ENCODE measurements around the gene CENPV.

The CENPV gene

DNA sequence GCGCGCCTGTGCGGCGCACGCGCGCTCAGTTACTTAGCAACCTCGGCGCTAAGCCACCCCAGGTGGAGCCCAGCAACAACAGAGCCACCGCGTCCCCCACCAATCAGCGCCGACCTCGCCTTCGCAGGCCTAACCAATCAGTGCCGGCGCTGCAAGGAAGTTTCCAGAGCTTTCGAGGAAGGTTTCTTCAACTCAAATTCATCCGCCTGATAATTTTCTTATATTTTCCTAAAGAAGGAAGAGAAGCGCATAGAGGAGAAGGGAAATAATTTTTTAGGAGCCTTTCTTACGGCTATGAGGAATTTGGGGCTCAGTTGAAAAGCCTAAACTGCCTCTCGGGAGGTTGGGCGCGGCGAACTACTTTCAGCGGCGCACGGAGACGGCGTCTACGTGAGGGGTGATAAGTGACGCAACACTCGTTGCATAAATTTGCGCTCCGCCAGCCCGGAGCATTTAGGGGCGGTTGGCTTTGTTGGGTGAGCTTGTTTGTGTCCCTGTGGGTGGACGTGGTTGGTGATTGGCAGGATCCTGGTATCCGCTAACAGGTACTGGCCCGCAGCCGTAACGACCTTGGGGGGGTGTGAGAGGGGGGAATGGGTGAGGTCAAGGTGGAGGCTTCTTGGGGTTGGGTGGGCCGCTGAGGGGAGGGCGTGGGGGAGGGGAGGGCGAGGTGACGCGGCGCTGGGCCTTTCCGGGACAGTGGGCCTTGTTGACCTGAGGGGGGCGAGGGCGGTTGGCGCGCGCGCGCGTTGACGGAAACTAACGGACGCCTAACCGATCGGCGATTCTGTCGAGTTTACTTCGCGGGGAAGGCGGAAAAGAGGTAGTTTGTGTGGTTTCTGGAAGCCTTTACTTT, 27.6 kb upstream of the CENPV start, which contains the start of gene UBB:
Gene UBB (plus strand): TSS at position 452 of the 856 bp plus-strand sequence. CDS start 817 bp downstream, outside the sequence.
- no peaks in the 10 kb centered on the region for H3K9me3 ChIP-seq (ENCODE audit: control insufficient read depth, low read length)
- peak within 1 kb of the TSS; percentile 85 for H3K4me3 ChIP-seq (ENCODE audit: low read depth, low read length)
- TF ChIP-seq, protein P1, sequence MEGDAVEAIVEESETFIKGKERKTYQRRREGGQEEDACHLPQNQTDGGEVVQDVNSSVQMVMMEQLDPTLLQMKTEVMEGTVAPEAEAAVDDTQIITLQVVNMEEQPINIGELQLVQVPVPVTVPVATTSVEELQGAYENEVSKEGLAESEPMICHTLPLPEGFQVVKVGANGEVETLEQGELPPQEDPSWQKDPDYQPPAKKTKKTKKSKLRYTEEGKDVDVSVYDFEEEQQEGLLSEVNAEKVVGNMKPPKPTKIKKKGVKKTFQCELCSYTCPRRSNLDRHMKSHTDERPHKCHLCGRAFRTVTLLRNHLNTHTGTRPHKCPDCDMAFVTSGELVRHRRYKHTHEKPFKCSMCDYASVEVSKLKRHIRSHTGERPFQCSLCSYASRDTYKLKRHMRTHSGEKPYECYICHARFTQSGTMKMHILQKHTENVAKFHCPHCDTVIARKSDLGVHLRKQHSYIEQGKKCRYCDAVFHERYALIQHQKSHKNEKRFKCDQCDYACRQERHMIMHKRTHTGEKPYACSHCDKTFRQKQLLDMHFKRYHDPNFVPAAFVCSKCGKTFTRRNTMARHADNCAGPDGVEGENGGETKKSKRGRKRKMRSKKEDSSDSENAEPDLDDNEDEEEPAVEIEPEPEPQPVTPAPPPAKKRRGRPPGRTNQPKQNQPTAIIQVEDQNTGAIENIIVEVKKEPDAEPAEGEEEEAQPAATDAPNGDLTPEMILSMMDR (IDR thresholded peaks at IDR 0.05): peak; percentile 15
- H3K79me2 ChIP-seq: peaks cover 20% of the 10 kb centered on the region
- H3K27me3 ChIP-seq (ENCODE audit: control insufficient read depth, insufficient read depth, low read length): no peaks in the 10 kb centered on the region
- peak within 1 kb of the TSS; percentile 91 for H3K4me2 ChIP-seq (ENCODE audit: low read length)
- no peaks in the 10 kb centered on the region for H3K36me3 ChIP-seq (ENCODE audit: control insufficient read depth, insufficient read depth, low read length)
- peak within 1 kb of the TSS; percentile 92 for H3K27ac ChIP-seq
- peaks cover 10% of the 10 kb centered on the region for H3K4me1 ChIP-seq
- peak within 1 kb of the TSS; percentile 79 for H2AFZ ChIP-seq
- peak within 1 kb of the TSS; percentile 2 for H3K9ac ChIP-seq

- H3K36me3 ChIP-seq (ENCODE audit: control insufficient read depth, insufficient read depth, low read length): no peaks in the 10 kb centered on the region
- TF ChIP-seq, protein P1 (IDR thresholded peaks at IDR 0.05): no peak
- H3K4me1 ChIP-seq: peaks cover 10% of the 10 kb centered on the region
- no peak overlapping the region for H3K9ac ChIP-seq
- peaks cover 20% of the 10 kb centered on the region for H3K79me2 ChIP-seq
- no peaks in the 10 kb centered on the region for H3K27me3 ChIP-seq (ENCODE audit: control insufficient read depth, insufficient read depth, low read length)
- H3K9me3 ChIP-seq (ENCODE audit: control insufficient read depth, low read length): no peaks in the 10 kb centered on the region
- no peak overlapping the region for H3K4me2 ChIP-seq (ENCODE audit: low read length)
- H3K4me3 ChIP-seq (ENCODE audit: low read depth, low read length): no peak overlapping the region
- H3K27ac ChIP-seq: no peak overlapping the region
- H2AFZ ChIP-seq: no peak overlapping the region
Measured at GRCh38 chr17:16379654-16380053, 26.4 kb upstream of the CENPV start.

- H3K9me3 ChIP-seq (ENCODE audit: control insufficient read depth, low read length): no peaks in the 10 kb centered on the region
- H2AFZ ChIP-seq: no peak overlapping the region
- H3K27ac ChIP-seq: no peak overlapping the region
- H3K36me3 ChIP-seq (ENCODE audit: control insufficient read depth, insufficient read depth, low read length): no peaks in the 10 kb centered on the region
- no peak overlapping the region for H3K4me2 ChIP-seq (ENCODE audit: low read length)
- H3K27me3 ChIP-seq (ENCODE audit: control insufficient read depth, insufficient read depth, low read length): no peaks in the 10 kb centered on the region
- H3K4me1 ChIP-seq: peaks cover 8% of the 10 kb centered on the region
- no peak overlapping the region for H3K4me3 ChIP-seq (ENCODE audit: low read depth, low read length)
- H3K79me2 ChIP-seq: peaks cover 20% of the 10 kb centered on the region
- no peak overlapping the region for H3K9ac ChIP-seq
- TF ChIP-seq, protein P1 (IDR thresholded peaks at IDR 0.05): no peak
Measured at GRCh38 chr17:16378636-16379282, 25.5 kb upstream of the CENPV start.

DNA sequence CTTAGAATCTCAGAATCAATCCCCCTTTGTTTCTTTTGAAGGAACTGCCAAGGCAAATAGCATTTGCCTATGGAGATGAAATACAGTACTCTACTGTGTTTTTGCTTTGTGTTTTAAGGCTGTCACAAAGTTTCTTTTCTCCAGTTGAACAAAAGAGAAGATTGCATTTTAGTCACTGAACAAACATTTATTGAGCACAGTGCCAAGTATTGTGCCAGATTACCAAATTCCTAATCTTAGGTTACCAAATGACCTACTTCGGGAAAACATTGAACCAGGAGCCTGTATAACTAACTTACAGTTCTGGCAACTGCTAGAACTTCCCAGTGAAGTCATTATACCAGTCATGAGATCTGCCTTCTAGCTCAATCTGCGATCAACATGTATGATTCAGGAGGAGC, 24.7 kb upstream of the CENPV start:
- Histone ChIP-seq H3K4me2 (ENCODE audit: low read length) (no peak overlapping the region), H2AFZ (peak overlapping the region; percentile 29), H3K27me3 (ENCODE audit: control insufficient read depth, insufficient read depth, low read length) (no peaks in the 10 kb centered on the region), H3K9me3 (ENCODE audit: control insufficient read depth, low read length) (no peaks in the 10 kb centered on the region), H3K9ac (no peak overlapping the region), H3K36me3 (ENCODE audit: control insufficient read depth, insufficient read depth, low read length) (no peaks in the 10 kb centered on the region), H3K79me2 (peaks cover 12% of the 10 kb centered on the region), H3K27ac (peak overlapping the region; percentile 17), H3K4me3 (ENCODE audit: low read depth, low read length) (no peak overlapping the region), H3K4me1 (peaks cover under 1% of the 10 kb centered on the region)
- TF ChIP-seq, protein P1 (IDR thresholded peaks at IDR 0.05): no peak
